GM12892 (cell line): ENCODE data around the gene LAMA2.

Experiments used
- DNase-seq: peaks from one replicate; pipeline ENCODE4 v3.0.0; 2011; ENCODE audit not compliant: insufficient read length
- FAIRE-seq: peaks from 2 replicates; lab custom pipeline; 2011; peaks lifted over from hg19 to GRCh38; lab: Jason Lieb, UNC
- POLR2A ChIP-seq: IDR thresholded peaks from 2 replicates; pipeline ENCODE4 v1.6.1; 2011; ENCODE audit warnings: low read depth, low read length, control low read depth
- POLR2AphosphoS5 ChIP-seq: IDR thresholded peaks from 2 replicates; pipeline ENCODE4 v1.6.1; 2011; ENCODE audit warnings: low read depth, low read length, control low read depth
- TAF1 ChIP-seq: IDR thresholded peaks from 2 replicates; pipeline ENCODE4 v1.6.1; 2011; ENCODE audit warnings: low read depth, mild to moderate bottlenecking, control low read depth, low read length, borderline replicate concordance

The LAMA2 gene

DNA sequence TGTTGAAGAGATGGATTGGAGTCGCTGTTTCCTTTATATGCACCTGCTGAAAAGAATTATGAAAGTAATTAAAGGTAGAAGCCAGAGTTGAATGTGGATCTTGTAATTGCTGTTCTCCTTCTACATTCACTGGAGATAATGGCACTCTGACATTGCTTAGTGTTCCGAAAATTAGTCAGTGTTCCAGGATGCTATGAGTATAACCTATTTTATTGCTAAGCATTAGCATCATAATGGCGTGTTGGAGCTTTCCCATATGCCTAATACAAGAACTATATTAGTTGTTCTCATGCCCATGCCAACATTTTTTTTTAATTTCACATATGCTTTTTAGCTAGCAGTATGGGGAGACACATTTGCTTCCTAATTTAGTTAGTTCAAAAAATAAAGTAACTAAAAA lies 590.6 kb downstream of the LAMA2 start:
- TF ChIP-seq POLR2AphosphoS5 (no peak), POLR2A (no peak), TAF1 (no peak)
- no peak for DNase-seq
- no peak for FAIRE-seq

DNA sequence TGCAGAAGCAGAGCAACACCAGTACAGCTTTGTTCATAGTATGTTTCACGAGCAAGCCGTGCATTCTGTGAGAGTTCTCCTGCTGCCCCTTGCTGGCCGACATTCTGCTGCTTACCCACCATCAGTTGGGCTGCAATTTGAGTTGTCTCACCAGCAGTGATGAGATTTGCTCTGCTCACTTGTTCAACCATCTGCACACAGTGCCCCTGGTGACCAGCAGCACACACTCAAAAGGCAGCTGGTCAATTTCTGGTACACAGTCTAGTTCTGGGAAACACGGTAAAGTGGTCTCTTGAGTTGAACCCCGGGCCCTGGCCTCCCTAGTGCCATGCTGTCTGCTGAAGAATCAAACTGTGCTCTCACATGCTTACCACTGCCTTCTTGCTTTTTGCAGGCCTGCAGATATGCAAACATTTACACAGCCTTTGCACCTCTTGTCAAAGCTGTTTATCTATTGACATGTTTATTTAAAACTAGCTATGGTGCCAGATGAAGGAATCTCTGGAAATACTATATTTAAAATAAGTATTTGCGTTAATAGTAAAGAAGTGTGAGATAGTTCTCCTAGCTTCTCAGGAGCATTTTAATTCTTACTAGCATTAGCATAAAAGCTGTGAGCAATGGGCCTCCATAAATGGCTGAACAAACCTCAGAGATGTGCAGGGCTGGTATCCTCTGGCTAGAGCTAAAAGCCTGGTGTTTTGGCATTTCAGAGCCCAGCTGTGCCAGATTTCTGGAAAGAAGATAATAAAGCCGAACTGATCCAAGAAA lies 592.7 kb downstream of the LAMA2 start:
- TF ChIP-seq POLR2AphosphoS5 (no peak), TAF1 (no peak), POLR2A (no peak)
- DNase-seq (no peak), FAIRE-seq (no peak)

DNA sequence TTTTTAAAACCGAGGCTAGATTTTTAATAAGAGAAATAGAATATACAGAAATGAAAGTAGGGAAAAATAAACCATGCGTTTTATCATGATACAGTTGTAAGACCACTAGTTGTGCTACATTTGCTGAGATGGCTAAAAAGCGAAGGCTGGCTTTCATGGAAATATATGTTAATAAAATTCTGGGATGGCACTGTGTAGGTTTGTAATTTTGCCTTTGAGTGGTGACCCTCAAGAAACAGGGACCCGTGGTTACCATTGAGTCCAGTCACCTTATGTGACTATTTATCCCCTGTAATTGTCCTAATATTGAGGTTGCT lies 593.3 kb downstream of the LAMA2 start:
- DNase-seq, result no peak
- FAIRE-seq, result no peak
- TF ChIP-seq POLR2A (no peak), POLR2AphosphoS5 (no peak), TAF1 (no peak)

DNA sequence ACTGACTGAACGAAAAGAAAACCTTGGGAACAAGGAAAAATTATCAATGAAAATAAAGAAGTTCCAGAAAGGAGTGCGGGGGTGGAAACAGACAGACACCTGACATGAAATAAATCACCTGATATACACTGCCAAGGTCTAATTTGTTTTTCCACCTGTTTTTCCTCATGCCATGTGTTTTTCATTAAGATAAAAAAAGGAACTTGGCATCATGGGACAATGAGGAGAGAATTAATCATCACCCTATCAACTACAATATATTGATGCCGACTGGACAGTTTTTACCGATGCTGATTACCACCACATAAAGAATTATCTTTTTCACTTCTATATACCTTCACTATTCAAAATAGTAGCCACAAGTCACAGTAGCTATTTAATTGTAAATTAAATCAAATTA lies 593.9 kb downstream of the LAMA2 start:
- TF ChIP-seq POLR2AphosphoS5 (no peak), POLR2A (no peak), TAF1 (no peak)
- FAIRE-seq (no peak), DNase-seq (no peak)

DNA sequence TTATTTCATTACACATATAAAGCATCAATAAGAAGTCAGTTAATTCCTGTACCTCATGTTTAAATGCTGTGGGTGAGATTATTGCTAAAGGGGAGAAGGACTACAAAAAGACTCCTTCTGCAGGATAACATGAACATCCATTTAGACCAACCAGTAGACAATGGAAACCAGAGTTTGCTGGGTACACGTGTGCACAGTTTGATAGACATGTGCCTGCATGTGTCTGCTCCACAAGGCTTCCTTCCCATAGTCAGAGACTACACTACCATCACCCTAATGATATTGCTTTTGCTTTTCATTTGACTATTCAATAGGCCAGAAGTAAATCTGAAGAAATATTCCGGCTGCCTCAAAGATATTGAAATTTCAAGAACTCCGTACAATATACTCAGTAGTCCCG lies 595.4 kb downstream of the LAMA2 start:
- no peak for TF ChIP-seq POLR2AphosphoS5
- TF ChIP-seq POLR2A, result no peak
- no peak for TF ChIP-seq TAF1
- DNase-seq, result no peak
- no peak for FAIRE-seq

DNA sequence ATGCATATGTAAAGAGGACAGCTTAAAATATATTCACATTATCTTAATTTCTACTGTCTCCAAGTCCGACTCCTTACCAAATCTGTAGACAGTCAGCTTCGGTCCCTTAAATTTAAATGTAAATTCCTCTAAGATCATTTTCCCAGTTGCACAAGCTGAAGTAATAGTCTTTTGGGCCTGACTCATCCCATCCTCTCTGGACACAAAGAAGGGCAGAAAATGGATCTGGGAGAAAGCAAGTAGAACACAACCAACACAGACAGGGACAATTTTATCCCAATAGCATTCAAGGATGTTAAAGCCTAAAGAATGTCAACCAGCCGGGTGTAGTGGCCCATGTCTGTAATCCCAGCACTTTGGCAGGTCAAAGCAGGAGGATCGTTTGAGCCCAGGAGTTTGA lies 598.8 kb downstream of the LAMA2 start:
- TF ChIP-seq TAF1 (no peak), POLR2AphosphoS5 (no peak), POLR2A (no peak)
- DNase-seq (no peak), FAIRE-seq (no peak)

DNA sequence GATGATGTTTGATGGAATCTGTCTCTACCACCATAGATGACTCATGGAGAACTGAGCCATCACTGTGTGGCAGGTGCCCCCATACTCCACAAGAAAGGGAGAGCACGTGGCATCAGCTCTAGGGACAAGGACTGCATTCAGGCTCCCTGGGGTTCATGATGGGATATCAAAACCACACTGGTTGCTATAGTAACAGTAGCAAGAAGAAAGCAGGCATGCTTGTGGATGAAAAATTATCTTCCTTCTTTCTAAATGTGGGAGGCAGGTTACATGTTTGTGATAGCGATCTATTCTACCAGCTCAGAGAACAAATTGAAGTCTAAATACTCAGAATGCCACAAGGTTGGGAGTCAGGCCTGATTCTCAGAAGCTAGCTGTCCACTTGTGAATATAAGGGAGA lies 602.8 kb downstream of the LAMA2 start:
- DNase-seq, result no peak
- TF ChIP-seq POLR2A, result no peak
- TF ChIP-seq TAF1, result no peak
- no peak for TF ChIP-seq POLR2AphosphoS5
- no peak for FAIRE-seq

DNA sequence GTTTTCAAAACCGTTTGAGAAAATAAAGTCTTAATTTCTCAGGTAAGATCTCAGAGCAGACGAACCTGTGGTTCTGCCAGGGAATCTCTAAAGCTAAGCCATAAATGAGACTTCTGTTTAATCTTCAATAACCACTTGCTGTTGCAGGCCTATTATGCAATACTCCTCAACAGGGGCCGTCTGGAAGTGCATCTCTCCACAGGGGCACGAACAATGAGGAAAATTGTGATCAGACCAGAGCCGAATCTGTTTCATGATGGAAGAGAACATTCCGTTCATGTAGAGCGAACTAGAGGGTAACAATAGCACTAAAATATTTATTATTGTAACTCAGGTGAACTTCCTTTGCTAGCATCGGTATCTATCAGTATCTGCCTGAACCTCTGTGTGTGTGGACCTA lies 603.4 kb downstream of the LAMA2 start:
- no peak for TF ChIP-seq TAF1
- TF ChIP-seq POLR2AphosphoS5, result no peak
- TF ChIP-seq POLR2A, result no peak
- no peak for FAIRE-seq
- DNase-seq, result no peak

GRCh38 chr6:129488313-129488712 lies 605.4 kb downstream of the LAMA2 start:
- TF ChIP-seq POLR2A (no peak), POLR2AphosphoS5 (no peak), TAF1 (no peak)
- DNase-seq (no peak), FAIRE-seq (no peak)

DNA sequence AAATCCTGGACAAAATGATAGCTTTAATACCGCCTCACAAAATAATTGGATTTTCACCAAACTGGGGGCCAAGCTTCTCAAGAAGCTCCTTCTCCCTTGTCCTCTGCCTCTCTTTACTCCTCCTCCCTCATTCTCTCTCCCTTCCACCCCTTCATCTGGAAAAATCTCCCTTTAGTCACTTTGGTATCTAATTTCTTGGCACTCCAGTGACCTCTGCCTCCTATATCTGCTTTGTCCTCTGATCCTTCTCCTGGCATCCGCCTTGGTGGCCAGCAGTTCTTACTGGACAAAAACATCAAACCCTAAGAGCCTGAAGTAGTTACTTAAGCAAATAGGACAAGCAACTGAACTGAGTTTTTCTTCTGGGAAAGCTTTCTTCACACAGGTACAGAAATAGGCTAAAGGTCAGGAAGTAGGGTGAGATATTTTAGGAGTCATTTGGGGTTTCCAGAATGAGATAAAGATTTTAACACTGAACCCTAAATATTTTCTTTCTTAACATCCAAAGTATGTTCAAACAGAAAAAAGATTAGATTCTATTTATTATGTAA lies 606.4 kb downstream of the LAMA2 start:
- TF ChIP-seq POLR2AphosphoS5, result no peak
- no peak for TF ChIP-seq TAF1
- no peak for TF ChIP-seq POLR2A
- DNase-seq, result no peak
- no peak for FAIRE-seq

GRCh38 chr6:129490521-129491255 lies 607.8 kb downstream of the LAMA2 start:
- no peak for TF ChIP-seq TAF1
- TF ChIP-seq POLR2A, result peak; percentile 26; the same call in 1 of the 2 replicates
- DNase-seq (peak; percentile 25), FAIRE-seq (peak; percentile 80)

GRCh38 chr6:129491436-129491835 lies 608.5 kb downstream of the LAMA2 start:
- no peak for FAIRE-seq
- DNase-seq, result no peak
- TF ChIP-seq TAF1 (no peak), POLR2AphosphoS5 (no peak), POLR2A (no peak)
